Activated naive CD8-positive, alpha-beta T cell treated with anti-CD3 and anti-CD28 coated beads, Interleukin-2, amount 10 ng/mL, durations not matched to agents 7 days and 5 days (primary cell): ENCODE data around the gene TRAFD1. TPM values are rescaled to one million over a fixed set of nuclear protein-coding genes. Genes with fewer than 3 reads are reported as not detected.

Experiments used
- ATAC-seq: fragments of 150-1000 bp; cut with Tn5 transposase; one replicate; pipeline ENCODE4 v1.10.0; 2021; ENCODE audit warnings: low read depth, moderate library complexity
- POLR2A ChIA-PET: fragments of 350-600 bp; sonication (Branson Sonifier 250); formaldehyde crosslinking; loops from one replicate; lab custom pipeline; 2021; ENCODE audit warnings: antibody characterized with exemption; lab: Charles Lee
- DNase-seq: peaks from one replicate; pipeline ENCODE4 v3.0.0; 2021
- H3K27ac Mint-ChIP-seq: one replicate; pipeline ENCODE4 v1.8.0; 2022; ENCODE audit warnings: mild to moderate bottlenecking, mixed read lengths
- H3K27me3 Mint-ChIP-seq: one replicate; pipeline ENCODE4 v1.8.0; 2022; ENCODE audit warnings: mild to moderate bottlenecking, moderate library complexity, mixed read lengths
- H3K36me3 Mint-ChIP-seq: one replicate; pipeline ENCODE4 v1.8.0; 2021; ENCODE audit warnings: mild to moderate bottlenecking, mixed read lengths
- H3K4me1 Mint-ChIP-seq: one replicate; pipeline ENCODE4 v1.8.0; 2021; ENCODE audit warnings: mixed read lengths
- H3K4me3 Mint-ChIP-seq: one replicate; pipeline ENCODE4 v1.8.0; 2022; ENCODE audit warnings: mild to moderate bottlenecking, moderate library complexity, mixed read lengths
- H3K9me3 Mint-ChIP-seq: one replicate; pipeline ENCODE4 v1.8.0; 2021; ENCODE audit warnings: mixed read lengths
- microRNA-seq: library from miRNA; unstranded; fragments of <30 nt; microRNA quantifications from one replicate; pipeline ENCODE4 v1.2.0, GENCODE V29; 2022
- total RNA-seq, 2 experiments: library from RNA; stranded (reverse); gene quantifications; one replicate each; pipeline ENCODE4 v1.2.3, GENCODE V29; 2021

The TRAFD1 gene
- total RNA-seq, 2 experiments from 2014 or later = 69.7 to 70.3 TPM

DNA sequence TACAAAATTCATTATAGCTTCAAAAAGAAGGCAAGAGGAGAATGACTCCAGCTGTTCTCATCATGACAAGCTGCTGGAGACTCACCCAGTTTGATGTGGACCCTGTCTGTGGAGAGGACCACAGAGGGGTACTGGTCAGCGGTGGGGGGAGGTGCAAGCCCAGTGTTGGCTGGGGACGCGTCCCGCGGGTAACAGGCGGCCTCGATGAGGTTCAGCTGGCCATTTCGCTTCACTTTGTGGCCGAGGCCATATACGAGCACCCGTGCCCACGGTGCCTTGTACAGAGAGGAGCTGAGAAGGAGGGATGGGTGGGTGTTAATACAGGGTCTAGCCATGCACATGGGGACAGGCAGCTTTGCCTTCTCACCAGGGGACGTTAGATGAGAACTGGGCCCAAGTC is 67.1 kb downstream of the TRAFD1 start:
- DNase-seq (no peak), ATAC-seq (no peak)
- Mint-ChIP-seq H3K4me3 (no peak overlapping the region), H3K4me1 (no peaks in the 10 kb centered on the region), H3K36me3 (peaks cover 6% of the 10 kb centered on the region), H3K27me3 (no peaks in the 10 kb centered on the region), H3K9me3 (no peaks in the 10 kb centered on the region), H3K27ac (no peak overlapping the region)
- POLR2A ChIA-PET = no interaction called here

DNA sequence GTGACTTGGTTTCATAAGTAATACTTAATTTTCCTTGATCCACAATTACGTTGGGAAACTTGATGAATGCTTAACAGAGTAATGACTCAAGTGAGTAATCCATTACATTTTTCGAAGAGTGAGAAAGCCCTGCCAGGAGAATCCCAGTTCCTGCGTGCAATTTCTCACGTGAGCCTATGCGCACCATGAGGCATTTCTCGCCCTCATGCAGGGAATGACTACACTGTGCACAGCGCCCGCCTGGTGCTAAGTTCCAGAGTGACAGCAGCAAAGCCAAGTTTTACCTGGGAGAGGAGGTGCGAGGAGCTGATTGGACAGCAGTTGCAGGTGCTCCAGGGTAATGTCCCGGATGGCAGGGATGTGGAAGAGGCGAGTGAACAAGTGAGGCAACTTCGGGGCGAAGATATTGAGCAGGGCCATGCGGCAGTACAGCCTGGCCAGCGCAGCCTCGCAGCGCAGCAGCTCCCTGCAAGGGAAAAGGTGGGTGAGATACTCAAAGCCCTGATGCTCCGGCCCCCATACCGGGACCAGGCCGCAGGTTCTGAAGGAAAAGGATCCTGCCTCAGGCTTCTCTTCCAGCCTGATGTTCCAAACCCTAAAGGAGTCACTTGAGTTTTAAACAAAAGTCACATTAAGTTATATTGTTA is 69.4 kb downstream of the TRAFD1 start:
- H3K4me3 Mint-ChIP-seq = no peak overlapping the region
- peaks cover 12% of the 10 kb centered on the region for H3K36me3 Mint-ChIP-seq
- no peaks in the 10 kb centered on the region for H3K27me3 Mint-ChIP-seq
- POLR2A ChIA-PET = no interaction called here
- ATAC-seq = no peak
- DNase-seq = no peak
- no peak overlapping the region for H3K27ac Mint-ChIP-seq
- peaks cover 3% of the 10 kb centered on the region for H3K4me1 Mint-ChIP-seq
- no peaks in the 10 kb centered on the region for H3K9me3 Mint-ChIP-seq

DNA sequence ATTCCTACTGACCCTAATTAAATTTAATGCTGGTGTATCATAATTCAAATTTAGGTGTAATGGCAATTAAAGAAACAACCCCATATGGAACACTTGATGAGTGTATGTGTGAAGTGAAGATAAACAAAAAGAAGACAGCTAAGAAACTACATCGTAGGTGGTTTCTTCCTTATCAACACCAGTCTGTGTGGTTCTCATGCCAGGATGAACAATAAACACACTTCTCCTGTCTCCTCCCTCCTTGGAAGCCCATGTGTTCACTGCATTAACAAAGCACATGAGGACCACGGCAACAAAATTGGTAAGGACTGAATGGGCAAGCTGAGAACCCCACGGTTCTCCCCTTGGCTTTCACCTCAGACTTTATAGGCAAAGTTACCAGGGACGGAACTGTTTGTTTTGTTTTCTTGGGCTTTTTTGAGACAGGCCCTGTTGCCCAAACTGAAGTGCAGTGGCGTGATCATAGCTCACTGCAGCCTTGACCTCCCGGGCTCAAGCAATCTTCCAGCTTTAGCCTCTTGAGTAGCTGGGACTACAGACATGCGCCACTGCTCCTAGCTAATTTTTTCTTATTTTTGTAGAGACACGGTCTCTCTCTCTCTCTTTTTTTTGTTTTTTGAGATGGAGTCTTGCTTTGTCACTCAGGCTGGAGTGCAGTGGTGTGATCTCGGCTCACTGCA is 71.0 kb downstream of the TRAFD1 start:
- Mint-ChIP-seq H3K4me3 (no peak overlapping the region), H3K27ac (no peak overlapping the region), H3K4me1 (peaks cover 3% of the 10 kb centered on the region), H3K36me3 (peaks cover 16% of the 10 kb centered on the region), H3K9me3 (no peaks in the 10 kb centered on the region), H3K27me3 (no peaks in the 10 kb centered on the region)
- POLR2A ChIA-PET = no interaction called here
- DNase-seq (no peak), ATAC-seq (no peak)

DNA sequence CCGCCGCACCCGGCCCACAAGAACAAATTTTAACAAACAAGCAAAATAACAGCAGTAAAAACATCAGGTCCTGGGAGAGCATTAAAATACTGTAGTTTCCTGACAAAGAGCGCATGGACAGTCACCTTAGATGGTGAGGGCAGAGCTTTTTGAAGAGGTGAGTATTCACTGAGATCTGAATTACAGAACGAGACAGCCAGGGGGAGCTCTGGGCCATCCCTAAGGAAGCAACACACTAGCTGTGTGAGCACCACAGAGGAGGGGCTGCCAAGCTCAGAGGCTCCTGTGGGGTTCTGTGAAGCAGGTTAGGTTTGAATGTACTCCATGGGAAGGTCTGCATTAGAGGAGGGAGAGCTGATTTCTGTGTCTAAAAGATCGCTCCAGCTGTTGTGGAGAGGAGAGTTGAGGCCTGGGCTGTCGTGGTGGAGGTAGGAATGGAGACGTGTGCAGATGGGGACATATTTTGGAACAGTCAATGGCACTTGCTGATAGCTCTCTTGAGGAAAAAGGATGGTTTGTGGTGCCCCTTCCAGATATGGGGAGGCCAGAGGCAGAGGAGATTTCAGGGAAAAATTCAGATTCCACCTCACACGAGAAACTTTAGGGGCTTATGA is 72.9 kb downstream of the TRAFD1 start:
- Mint-ChIP-seq H3K4me1 (peaks cover 3% of the 10 kb centered on the region), H3K9me3 (no peaks in the 10 kb centered on the region), H3K36me3 (peaks cover 10% of the 10 kb centered on the region), H3K27ac (no peak overlapping the region), H3K4me3 (no peak overlapping the region), H3K27me3 (no peaks in the 10 kb centered on the region)
- POLR2A ChIA-PET = interaction anchor here (0.6 kb wide), 1 partner anchor 189 kb away, joined by 3 read pairs; no protein-coding TSS in a partner anchor
- DNase-seq (peak; percentile 48), ATAC-seq (peak; percentile 92)

DNA sequence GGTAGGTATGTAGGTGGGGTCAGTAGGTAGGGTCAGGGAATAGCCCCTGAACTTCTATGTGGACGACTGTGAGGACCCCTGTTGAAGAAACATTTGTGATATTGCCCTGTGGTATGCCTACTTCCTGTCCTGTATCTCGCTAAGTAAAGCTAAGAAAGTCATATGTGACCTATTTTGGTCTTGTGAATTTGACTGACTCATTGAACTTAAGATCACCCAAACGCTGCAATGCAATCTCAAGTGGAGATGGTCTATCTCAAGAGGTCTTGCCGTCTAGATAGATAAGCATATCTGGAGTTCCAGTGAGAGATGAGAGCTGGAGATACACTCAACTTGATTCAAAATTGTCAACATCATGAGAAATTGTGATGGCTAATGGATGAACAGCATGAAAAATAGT is 73.8 kb downstream of the TRAFD1 start:
- no peaks in the 10 kb centered on the region for H3K27me3 Mint-ChIP-seq
- peaks cover 10% of the 10 kb centered on the region for H3K36me3 Mint-ChIP-seq
- POLR2A ChIA-PET = no interaction called here

More for the DNA sequence above, 73.8 kb downstream of the TRAFD1 start:
- H3K27ac Mint-ChIP-seq = no peak overlapping the region
- ATAC-seq (no peak), DNase-seq (no peak)
- no peaks in the 10 kb centered on the region for H3K9me3 Mint-ChIP-seq
- no peak overlapping the region for H3K4me3 Mint-ChIP-seq
- peaks cover 3% of the 10 kb centered on the region for H3K4me1 Mint-ChIP-seq

Small RNA genes lying within 50 kb of the gene (microRNA-seq; reads per million reads assigned to microRNA genes)
- gene MIR6861 = not detected

Other genes with a start within 250 kb of the TRAFD1 start
- gene TMEM116, start 112.4 kb upstream of the TRAFD1 start, total RNA-seq = 10 to 100 TPM; 23.4 to 26.2 TPM
- 100 to 1,000 TPM; 158 TPM for gene ERP29, start 112.1 kb upstream of the TRAFD1 start, total RNA-seq
- 10 to 100 TPM; 26.0 to 28.5 TPM for gene NAA25, start 16.8 kb upstream of the TRAFD1 start, total RNA-seq